Mononuclear cell (primary cell): ENCODE results near the gene KMT2E. TPM values are rescaled to one million over a fixed set of nuclear protein-coding genes. Genes with fewer than 3 reads are reported as not detected.
"Not testable (repeated sequence)": the region's sequence is repeated elsewhere in the genome, so short reads cannot be mapped to it uniquely, and the experiment has no call there.

Experiments
- H3K27me3 ChIP-seq: 2 replicates; pipeline ENCODE4 v1.6.0; 2011; ENCODE audit warnings: low read length, control low read depth; ENCODE audit not compliant: insufficient read depth
- H3K4me1 ChIP-seq: 2 replicates; pipeline ENCODE4 v1.5.1; 2011; ENCODE audit warnings: mild to moderate bottlenecking, low read length, control low read depth; ENCODE audit not compliant: insufficient read depth
- H3K4me3 ChIP-seq: 2 replicates; pipeline ENCODE4 v1.5.1; 2011; ENCODE audit warnings: mild to moderate bottlenecking, low read length, moderate library complexity
- H3K9me3 ChIP-seq: 2 replicates; pipeline ENCODE4 v1.5.1; 2011; ENCODE audit warnings: low read depth, mild to moderate bottlenecking, control low read depth, low read length
- total RNA-seq: library from RNA; depleted of rRNA; stranded (reverse); fragments of >200 nt; gene quantifications from one replicate; pipeline ENCODE4 v1.2.3, GENCODE V29; 2012

The KMT2E gene
- total RNA-seq, 1 donor = 497 TPM

DNA sequence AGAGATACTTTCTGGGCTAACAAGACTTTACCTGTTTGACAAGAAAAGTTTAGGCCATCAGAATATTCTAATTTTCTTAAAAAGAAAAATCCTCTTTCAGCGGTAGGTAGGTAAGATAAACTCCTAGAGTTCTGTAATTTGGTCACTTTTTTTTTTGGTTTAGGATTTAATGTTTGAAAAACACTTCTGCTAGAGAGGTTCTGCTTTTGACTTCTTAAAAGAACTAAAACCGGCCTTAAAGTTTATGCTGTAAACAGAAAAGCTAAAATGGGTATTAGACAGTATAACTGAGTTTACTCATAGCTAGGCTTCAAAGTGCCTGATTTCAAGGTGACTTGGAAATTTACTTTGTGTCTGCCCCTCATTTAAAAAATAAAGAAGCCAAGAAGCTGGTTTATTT lies 21.7 kb upstream of the KMT2E start:
- Histone ChIP-seq H3K27me3 (no peaks in the 10 kb centered on the region), H3K9me3 (no peaks in the 10 kb centered on the region), H3K4me3 (no peak overlapping the region), H3K4me1 (peaks cover 23% of the 10 kb centered on the region)

DNA sequence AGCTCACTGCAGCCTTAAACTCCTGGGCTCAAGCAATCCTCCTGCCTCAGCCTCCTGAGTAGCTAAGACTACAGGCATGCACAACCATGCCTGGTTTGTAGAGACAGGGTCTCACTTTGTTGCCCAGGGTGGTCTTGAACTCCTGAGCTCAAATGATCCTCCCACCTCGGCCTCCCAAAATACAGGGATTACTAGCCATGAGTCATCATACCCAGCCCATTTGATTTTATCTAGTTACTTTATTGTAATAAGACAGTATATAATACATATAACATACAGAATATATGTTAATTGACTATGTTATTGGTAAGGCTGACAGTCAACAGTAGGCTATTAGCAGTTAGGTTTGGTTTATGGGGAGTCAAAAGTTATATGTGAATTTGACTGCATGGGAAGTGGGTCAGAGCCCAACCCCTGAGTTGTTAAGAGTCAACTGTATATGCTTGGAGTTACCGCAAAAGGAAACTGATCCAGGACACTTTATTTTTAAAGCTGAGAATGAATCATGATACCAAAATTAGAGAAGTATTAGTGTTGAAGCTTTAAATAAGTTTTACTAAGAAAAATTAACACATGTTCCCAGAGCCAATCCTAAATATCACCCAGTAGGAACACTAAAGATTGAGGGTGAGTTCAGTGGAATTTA lies 20.7 kb upstream of the KMT2E start:
- Histone ChIP-seq H3K9me3 (no peaks in the 10 kb centered on the region), H3K4me1 (peaks cover 21% of the 10 kb centered on the region), H3K27me3 (no peaks in the 10 kb centered on the region), H3K4me3 (no peak overlapping the region)

DNA sequence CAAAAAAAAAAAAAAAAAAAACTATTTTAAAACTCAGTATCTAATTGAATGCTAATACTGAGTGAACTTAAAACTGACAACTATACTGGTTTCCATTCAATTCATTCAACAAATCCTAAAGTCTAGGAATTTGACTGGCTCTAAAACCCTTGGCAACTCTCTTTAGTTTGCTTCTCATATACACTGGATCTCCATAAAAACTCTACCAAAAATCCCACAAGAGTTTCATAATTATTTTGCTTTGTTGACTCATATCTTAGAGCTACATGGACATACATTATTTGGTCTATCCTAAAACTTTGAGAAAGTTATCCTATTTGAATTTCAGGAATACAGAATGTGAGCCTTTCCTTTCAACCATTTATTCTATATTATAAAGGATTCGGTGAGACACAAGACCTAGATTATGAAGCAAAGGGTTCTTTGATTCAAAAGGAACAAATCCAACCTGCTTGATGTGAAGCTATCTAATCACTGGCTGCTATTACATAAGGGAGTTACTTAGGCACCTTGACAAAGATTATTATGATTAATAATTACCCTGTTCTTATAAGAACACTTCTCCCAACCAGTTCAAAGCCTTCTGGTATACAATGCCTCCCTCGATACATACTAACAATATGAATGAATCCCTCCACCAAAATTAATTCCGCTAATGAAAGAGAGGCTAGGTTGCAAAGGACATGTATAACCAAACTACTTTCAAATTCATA lies 15.8 kb upstream of the KMT2E start:
- H3K4me1 ChIP-seq = peaks cover 31% of the 10 kb centered on the region
- no peaks in the 10 kb centered on the region for H3K27me3 ChIP-seq
- H3K9me3 ChIP-seq = no peaks in the 10 kb centered on the region
- no peak overlapping the region for H3K4me3 ChIP-seq

- no peak overlapping the region for H3K4me3 ChIP-seq
- no peaks in the 10 kb centered on the region for H3K9me3 ChIP-seq
- no peaks in the 10 kb centered on the region for H3K27me3 ChIP-seq
- H3K4me1 ChIP-seq = peaks cover 34% of the 10 kb centered on the region
Observed at GRCh38 chr7:105000200-105000599, 13.8 kb upstream of the KMT2E start.

- Histone ChIP-seq H3K27me3 (no peaks in the 10 kb centered on the region), H3K4me3 (no peak overlapping the region), H3K9me3 (no peaks in the 10 kb centered on the region), H3K4me1 (peaks cover 33% of the 10 kb centered on the region)
Observed at GRCh38 chr7:105000927-105001336, 13.1 kb upstream of the KMT2E start.

DNA sequence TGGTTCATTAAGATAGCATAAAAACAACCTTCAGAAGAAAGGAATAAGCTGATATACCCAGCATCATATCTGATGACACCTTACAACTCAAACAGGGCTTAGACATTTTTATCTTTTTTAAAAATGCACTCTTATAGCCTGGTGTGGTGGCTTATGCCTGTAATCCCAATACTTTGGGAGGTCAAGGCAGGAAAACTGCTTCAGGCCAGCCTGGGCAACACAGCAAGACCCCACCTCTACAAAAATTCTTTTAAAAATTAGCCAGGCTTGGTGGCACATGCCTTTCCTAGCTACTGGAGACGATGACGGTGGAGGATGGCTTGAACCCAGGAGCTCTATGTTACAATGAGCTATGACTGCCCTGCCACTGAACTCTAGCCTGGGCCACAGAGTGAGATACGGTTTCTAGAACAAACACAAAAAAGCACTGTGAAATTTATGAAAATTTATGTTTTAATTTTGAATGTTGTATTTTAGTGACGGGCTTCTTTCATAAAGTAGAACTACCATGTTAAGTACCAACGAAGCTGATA lies 12.3 kb upstream of the KMT2E start:
- Histone ChIP-seq H3K9me3 (no peaks in the 10 kb centered on the region), H3K27me3 (no peaks in the 10 kb centered on the region), H3K4me3 (no peak overlapping the region), H3K4me1 (peaks cover 36% of the 10 kb centered on the region)

DNA sequence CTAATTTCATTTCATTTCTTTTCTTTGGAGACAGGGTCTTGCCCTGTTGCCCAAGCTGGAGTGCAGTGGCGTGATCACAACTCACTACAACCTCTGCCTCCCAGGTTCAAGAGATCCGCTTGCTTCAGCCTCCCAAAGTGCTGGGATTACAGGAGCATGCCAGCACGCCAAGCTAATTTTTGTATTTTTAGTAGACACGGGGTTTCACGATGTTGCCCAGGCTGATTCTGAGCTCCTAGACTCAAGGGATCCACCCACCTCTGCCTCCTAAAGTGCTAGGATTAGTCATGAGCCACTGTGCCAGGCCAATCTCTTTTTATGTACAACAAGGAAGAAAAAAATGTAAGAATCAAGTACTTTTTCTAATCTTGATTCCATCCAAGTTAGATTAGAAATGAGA lies 10.7 kb upstream of the KMT2E start:
- Histone ChIP-seq H3K4me1 (peaks cover 51% of the 10 kb centered on the region), H3K27me3 (no peaks in the 10 kb centered on the region), H3K4me3 (no peak overlapping the region), H3K9me3 (no peaks in the 10 kb centered on the region)

DNA sequence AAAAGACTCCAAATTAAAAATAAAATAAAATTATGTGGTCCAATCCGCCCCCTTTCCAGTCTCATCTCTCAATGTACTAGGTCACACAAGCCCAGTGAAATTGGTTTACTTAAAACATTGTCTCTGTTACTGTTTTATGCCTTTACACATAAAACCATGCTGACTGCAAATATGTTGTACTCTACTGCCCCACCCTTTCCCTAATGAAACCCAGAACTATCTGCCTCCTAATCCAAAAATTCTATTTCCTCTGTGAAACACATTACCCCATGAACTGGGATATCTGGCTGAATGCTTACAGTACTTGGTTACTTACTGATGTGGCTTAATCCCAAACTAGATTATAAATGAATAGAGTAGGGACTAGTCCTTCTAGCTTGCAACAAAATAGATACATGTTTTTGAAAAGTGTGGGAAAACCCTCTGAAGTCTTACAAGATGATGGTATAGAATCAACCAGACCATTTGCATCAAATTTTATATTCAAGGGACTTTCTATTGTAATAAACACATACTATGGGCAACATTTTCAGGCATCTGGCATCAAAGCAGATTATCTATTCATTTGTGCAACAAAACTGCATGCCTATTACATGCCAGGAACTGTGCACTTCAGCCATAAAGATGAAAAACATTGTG lies 10.0 kb upstream of the KMT2E start:
- Histone ChIP-seq H3K4me3 (no peak overlapping the region), H3K9me3 (no peaks in the 10 kb centered on the region), H3K27me3 (no peaks in the 10 kb centered on the region), H3K4me1 (peaks cover 58% of the 10 kb centered on the region)

GRCh38 chr7:105005006-105005405 lies 9.0 kb upstream of the KMT2E start:
- not testable (repeated sequence) for H3K27me3 ChIP-seq, H3K9me3 ChIP-seq, H3K4me3 ChIP-seq
- H3K4me1 ChIP-seq = peaks cover 64% of the 10 kb centered on the region

DNA sequence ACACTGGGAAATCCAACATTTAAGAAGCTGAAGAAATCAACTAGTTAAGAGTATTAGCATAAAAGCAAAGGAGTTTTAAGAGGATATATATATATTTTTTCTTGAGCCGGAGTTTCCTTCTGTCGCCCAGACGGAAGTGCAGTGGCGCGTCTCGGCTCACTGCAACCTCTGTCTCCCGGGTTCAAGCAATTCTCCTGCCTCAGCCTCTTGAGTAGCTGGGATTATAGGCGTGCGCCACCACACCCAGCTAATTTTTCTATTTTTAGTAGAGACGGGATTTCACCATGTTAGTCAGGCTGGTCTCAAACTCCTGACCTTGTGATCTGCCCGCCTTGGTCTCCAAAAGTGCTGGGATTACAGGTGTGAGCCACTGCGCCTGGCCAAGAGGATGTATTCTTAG lies 8.5 kb upstream of the KMT2E start:
- not testable (repeated sequence) for H3K9me3 ChIP-seq, H3K27me3 ChIP-seq, H3K4me3 ChIP-seq
- peaks cover 69% of the 10 kb centered on the region for H3K4me1 ChIP-seq

- H3K4me1 ChIP-seq = peaks cover 65% of the 10 kb centered on the region
Observed at GRCh38 chr7:105006367-105007136, 7.5 kb upstream of the KMT2E start.

GRCh38 chr7:105007298-105007697 lies 6.7 kb upstream of the KMT2E start:
- Histone ChIP-seq H3K4me1 (peaks cover 61% of the 10 kb centered on the region), H3K9me3 (no peaks in the 10 kb centered on the region), H3K4me3 (no peak overlapping the region), H3K27me3 (no peaks in the 10 kb centered on the region)

More at GRCh38 chr7:105006367-105007136, 7.5 kb upstream of the KMT2E start:
- Histone ChIP-seq H3K9me3 (no peaks in the 10 kb centered on the region), H3K27me3 (no peaks in the 10 kb centered on the region), H3K4me3 (no peak overlapping the region)

DNA sequence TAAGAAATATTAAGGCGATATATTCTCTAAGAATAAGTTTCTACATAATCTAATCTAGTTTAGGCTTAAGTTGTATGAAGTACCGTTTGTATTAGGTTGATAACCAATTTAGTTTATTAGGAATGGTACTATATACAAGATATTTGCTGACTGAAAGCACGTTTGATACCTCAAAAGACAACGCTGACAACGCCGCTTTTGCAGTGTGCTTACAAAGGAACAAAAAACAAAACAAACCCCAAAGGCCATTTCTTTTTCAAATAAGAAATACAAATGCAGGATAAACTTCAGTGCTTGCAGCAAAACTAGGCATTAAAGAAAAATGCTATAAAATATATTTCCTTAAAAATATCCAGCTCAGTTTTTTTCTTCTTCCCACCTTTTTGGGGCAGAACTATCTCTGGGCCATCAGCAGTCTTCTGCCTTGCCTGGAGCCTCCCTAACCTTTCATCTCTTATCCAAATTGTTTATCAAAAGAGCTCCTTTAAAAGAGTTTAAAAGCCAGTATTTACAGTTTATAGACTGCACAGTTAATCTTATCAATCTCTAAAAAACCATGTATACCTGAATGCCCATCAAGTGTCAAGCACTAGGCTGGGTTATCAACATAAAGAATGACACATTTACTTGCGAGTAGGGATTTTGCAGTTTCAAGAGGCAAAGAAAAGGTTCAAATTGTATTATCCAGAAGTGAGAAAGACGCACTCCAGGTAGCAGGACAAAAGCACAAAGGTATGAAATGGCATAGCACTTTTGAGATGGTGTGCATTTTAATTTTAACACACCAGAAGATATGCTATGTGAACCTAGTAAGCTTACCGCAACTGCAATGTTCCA lies 4.1 kb upstream of the KMT2E start:
- Histone ChIP-seq H3K4me3 (peak overlapping the region; percentile 99), H3K4me1 (peaks cover 47% of the 10 kb centered on the region), H3K27me3 (no peaks in the 10 kb centered on the region), H3K9me3 (no peaks in the 10 kb centered on the region)

GRCh38 chr7:105010504-105011130 lies 3.4 kb upstream of the KMT2E start:
- H3K27me3 ChIP-seq = no peaks in the 10 kb centered on the region
- peak overlapping the region; percentile 99 for H3K4me3 ChIP-seq
- peaks cover 43% of the 10 kb centered on the region for H3K4me1 ChIP-seq
- no peaks in the 10 kb centered on the region for H3K9me3 ChIP-seq
